ENCODE measurements around the gene CACNG4. TPM values are rescaled to one million over a fixed set of nuclear protein-coding genes. Genes with fewer than 3 reads are reported as not detected.

CACNG4 gene
- total RNA-seq, 1 donor from 2014 or later = 0.34 TPM

GRCh38 chr17:66984730-66985129 lies 20.2 kb downstream of the CACNG4 start:
- Histone ChIP-seq H3K4me3 (no peak overlapping the region), H3K27me3 (no peaks in the 10 kb centered on the region), H3F3A (ENCODE audit: low read depth) (no peaks in the 10 kb centered on the region), H3K4me1 (no peaks in the 10 kb centered on the region), H2AFZ (replicated peaks) (no peak overlapping the region), H3K79me2 (ENCODE audit: low read depth) (no peaks in the 10 kb centered on the region), H3K9ac (no peak overlapping the region), H3K27ac (no peak overlapping the region), H3K9me3 (ENCODE audit: low read depth) (no peaks in the 10 kb centered on the region), H3K4me2 (no peak overlapping the region), H4K20me1 (ENCODE audit: low read depth) (no peaks in the 10 kb centered on the region), H3K36me3 (no peaks in the 10 kb centered on the region)
- no peak for DNase-seq (ENCODE audit: low spot score)
- Mint-ChIP-seq H3K27ac (no peak overlapping the region), H3K36me3 (peaks cover 21% of the 10 kb centered on the region), H3K27me3 (ENCODE audit: insufficient read depth, low read depth) (peaks cover 5% of the 10 kb centered on the region), H3K4me1 (peaks cover 18% of the 10 kb centered on the region), H3K4me3 (no peak overlapping the region), H3K9me3 (no peaks in the 10 kb centered on the region)
- no peak for TF ChIP-seq CTCF (IDR thresholded peaks at IDR 0.05)
- no peak for TF ChIP-seq EZH2 (IDR thresholded peaks at IDR 0.05)
- TF ChIP-seq EZH2phosphoT487 (IDR thresholded peaks at IDR 0.05) = no peak

GRCh38 chr17:66985338-66986237 lies 21.1 kb downstream of the CACNG4 start:
- Mint-ChIP-seq H3K4me1 (peaks cover 16% of the 10 kb centered on the region), H3K9me3 (no peaks in the 10 kb centered on the region), H3K4me3 (no peak overlapping the region), H3K27ac (no peak overlapping the region), H3K27me3 (ENCODE audit: insufficient read depth, low read depth) (peaks cover 8% of the 10 kb centered on the region), H3K36me3 (peaks cover 24% of the 10 kb centered on the region)
- no peaks in the 10 kb centered on the region for H3K4me1 ChIP-seq
- no peaks in the 10 kb centered on the region for H3K27me3 ChIP-seq
- TF ChIP-seq EZH2 (IDR thresholded peaks at IDR 0.05) (no peak), EZH2phosphoT487 (IDR thresholded peaks at IDR 0.05) (no peak), CTCF (IDR thresholded peaks at IDR 0.05) (no peak)
- H3K79me2 ChIP-seq (ENCODE audit: low read depth) = no peaks in the 10 kb centered on the region
- DNase-seq (ENCODE audit: low spot score) = no peak
- no peak overlapping the region for H3K27ac ChIP-seq
- no peak overlapping the region for H3K9ac ChIP-seq
- H4K20me1 ChIP-seq (ENCODE audit: low read depth) = no peaks in the 10 kb centered on the region
- H3K4me3 ChIP-seq = no peak overlapping the region
- H3K4me2 ChIP-seq = no peak overlapping the region
- no peaks in the 10 kb centered on the region for H3K36me3 ChIP-seq
- H3K9me3 ChIP-seq (ENCODE audit: low read depth) = no peaks in the 10 kb centered on the region
- H2AFZ ChIP-seq (replicated peaks) = no peak overlapping the region
- H3F3A ChIP-seq (ENCODE audit: low read depth) = no peaks in the 10 kb centered on the region

GRCh38 chr17:66986659-66987058 lies 22.2 kb downstream of the CACNG4 start:
- H3K36me3 ChIP-seq = no peaks in the 10 kb centered on the region
- no peak overlapping the region for H3K4me2 ChIP-seq
- H3K27me3 ChIP-seq = no peaks in the 10 kb centered on the region
- no peak for TF ChIP-seq EZH2phosphoT487 (IDR thresholded peaks at IDR 0.05)
- no peak for TF ChIP-seq CTCF (IDR thresholded peaks at IDR 0.05)
- no peak for TF ChIP-seq EZH2 (IDR thresholded peaks at IDR 0.05)
- no peak overlapping the region for H2AFZ ChIP-seq (replicated peaks)
- DNase-seq (ENCODE audit: low spot score) = no peak
- H3K4me3 Mint-ChIP-seq = no peak overlapping the region
- H3K27ac Mint-ChIP-seq = no peak overlapping the region
- peaks cover 8% of the 10 kb centered on the region for H3K27me3 Mint-ChIP-seq (ENCODE audit: insufficient read depth, low read depth)
- no peaks in the 10 kb centered on the region for H4K20me1 ChIP-seq (ENCODE audit: low read depth)
- H3K4me1 Mint-ChIP-seq = peaks cover 9% of the 10 kb centered on the region
- H3K79me2 ChIP-seq (ENCODE audit: low read depth) = no peaks in the 10 kb centered on the region
- no peaks in the 10 kb centered on the region for H3K9me3 Mint-ChIP-seq
- H3K4me1 ChIP-seq = no peaks in the 10 kb centered on the region
- no peak overlapping the region for H3K9ac ChIP-seq
- no peaks in the 10 kb centered on the region for H3F3A ChIP-seq (ENCODE audit: low read depth)
- H3K36me3 Mint-ChIP-seq = peaks cover 29% of the 10 kb centered on the region
- no peaks in the 10 kb centered on the region for H3K9me3 ChIP-seq (ENCODE audit: low read depth)
- H3K4me3 ChIP-seq = no peak overlapping the region
- H3K27ac ChIP-seq = no peak overlapping the region
